Raji (cell line): ENCODE data around the gene DCAF7.

Source experiments
- POLR2A ChIP-seq: IDR thresholded peaks from 2 replicates; pipeline ENCODE4 v1.6.1; 2011; ENCODE audit warnings: low read depth, low read length, control low read depth; ENCODE audit not compliant: insufficient read depth

The DCAF7 gene

DNA sequence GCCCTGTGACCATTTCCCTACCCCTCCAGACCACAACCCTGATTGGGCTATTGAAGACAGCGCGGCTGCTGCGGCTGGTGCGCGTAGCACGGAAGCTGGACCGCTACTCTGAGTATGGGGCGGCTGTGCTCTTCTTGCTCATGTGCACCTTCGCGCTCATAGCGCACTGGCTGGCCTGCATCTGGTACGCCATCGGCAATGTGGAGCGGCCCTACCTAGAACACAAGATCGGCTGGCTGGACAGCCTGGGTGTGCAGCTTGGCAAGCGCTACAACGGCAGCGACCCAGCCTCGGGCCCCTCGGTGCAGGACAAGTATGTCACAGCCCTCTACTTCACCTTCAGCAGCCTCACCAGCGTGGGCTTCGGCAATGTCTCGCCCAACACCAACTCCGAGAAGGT is 14.6 kb upstream of the DCAF7 start:
- TF ChIP-seq POLR2A: no peak

- no peak for TF ChIP-seq POLR2A
Observed at GRCh38 chr17:63537001-63537400, 13.3 kb upstream of the DCAF7 start.

GRCh38 chr17:63537991-63538692 is 12.1 kb upstream of the DCAF7 start:
- no peak for TF ChIP-seq POLR2A

GRCh38 chr17:63538693-63539595 is 11.3 kb upstream of the DCAF7 start:
- TF ChIP-seq POLR2A: no peak

- TF ChIP-seq POLR2A: no peak
Observed at GRCh38 chr17:63540590-63540989, 9.7 kb upstream of the DCAF7 start.

DNA sequence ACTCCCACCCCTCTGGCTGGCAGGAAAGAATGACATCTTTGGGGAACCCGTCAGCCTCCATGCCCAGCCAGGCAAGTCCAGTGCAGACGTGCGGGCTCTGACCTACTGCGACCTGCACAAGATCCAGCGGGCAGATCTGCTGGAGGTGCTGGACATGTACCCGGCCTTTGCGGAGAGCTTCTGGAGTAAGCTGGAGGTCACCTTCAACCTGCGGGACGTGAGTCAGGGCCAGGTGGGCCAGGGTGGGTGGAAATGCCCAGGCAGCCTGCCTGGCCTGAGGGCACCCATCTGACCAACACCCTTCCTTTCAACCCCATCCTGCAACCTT is 8.1 kb upstream of the DCAF7 start:
- TF ChIP-seq POLR2A: no peak

DNA sequence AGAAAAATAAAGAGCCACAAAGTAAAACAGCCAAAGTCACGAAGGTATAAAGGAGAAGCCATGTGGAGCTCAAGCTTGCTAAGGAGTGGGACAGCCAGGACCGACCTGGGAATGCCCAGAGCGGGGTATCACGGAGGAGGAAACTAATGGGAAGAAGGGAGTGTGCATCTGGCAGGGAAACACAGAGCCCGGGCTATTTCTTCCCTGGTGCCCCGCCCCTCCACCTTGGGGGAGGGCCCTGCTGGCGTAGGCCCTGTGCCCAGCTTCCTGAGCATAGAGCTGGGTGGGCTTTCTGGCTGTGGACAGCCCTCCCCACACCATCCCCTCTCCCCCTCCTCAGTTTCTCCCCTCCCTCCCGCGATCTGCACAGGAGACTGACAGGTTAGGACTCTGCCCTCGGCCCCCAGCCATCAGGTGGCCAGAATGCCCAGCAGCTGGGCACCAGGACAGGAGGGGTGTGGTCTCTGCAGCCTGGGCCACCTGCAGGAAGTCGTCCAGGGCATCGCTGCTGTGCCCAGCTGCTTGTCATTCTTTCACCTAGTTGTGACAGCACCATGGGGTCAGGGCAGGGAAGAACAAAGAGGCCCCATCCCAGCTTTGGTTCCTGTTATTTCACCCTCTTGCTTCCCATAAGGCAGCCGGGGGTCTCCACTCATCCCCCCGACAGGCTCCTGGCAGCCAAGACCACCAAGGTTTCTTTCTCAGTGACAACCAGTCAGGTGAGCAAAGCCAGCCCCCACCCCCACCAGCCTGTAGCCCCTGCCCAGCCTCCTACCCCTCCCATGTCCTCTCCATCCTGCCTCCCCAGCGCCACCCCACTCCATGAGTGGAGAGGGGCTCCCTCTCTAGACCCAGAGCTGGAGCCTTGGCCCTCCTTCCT is 7.1 kb upstream of the DCAF7 start:
- TF ChIP-seq POLR2A: no peak

DNA sequence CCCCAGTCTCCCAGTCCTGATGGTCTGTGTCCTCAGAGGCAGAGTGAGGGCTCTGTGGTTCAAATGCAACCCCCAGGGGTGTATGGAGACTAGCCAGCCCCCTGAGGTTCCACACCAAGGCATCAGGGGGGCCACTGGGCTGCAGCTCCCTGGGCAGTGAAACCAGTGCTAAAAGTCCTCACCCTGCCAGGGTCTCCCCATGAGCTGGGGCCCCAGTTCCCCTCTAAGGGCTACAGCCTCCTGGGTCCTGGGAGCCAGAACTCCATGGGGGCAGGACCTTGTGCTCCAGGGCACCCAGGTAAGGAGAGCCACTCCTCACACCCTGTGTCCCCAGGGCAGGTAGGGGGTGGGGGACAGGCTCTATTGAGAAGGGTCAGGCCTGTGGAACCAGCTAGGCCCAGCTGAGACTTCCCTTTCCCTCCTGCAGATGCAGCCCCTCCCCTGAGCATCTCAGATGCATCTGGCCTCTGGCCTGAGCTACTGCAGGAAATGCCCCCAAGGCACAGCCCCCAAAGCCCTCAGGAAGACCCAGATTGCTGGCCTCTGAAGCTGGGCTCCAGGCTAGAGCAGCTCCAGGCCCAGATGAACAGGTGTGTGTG is 6.4 kb upstream of the DCAF7 start:
- TF ChIP-seq POLR2A: no peak

DNA sequence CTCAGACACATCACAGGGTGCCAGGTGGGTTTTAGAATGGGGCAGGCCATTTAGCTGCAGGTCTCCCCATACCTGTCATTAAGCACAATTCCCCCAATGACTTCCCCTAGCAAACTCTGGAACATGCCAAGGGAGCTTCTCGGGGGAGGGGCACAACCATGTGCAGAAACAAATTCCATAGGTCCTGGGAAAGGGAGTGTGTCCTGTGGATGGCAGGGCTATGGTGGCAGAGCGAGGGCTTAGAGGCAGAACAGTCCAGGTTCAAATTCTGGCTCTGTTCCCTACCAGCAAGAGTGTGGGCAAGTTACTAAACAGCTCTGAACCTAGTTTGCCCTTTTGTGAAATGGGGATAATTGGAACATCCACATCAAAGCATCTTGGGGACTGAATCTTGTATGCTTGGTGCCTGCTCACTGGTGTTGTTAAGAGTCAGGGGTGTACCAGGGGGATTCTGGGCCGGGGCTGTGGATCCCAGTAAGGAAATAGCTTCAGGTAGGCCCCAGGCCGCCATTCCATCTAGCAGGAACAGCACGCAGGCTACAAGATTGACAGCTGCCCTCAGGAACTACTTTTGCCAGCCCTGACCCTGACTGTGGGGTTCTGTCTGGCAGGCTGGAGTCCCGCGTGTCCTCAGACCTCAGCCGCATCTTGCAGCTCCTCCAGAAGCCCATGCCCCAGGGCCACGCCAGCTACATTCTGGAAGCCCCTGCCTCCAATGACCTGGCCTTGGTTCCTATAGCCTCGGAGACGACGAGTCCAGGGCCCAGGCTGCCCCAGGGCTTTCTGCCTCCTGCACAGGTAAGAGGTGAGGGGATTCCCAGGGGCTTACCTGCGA is 5.6 kb upstream of the DCAF7 start:
- no peak for TF ChIP-seq POLR2A

DNA sequence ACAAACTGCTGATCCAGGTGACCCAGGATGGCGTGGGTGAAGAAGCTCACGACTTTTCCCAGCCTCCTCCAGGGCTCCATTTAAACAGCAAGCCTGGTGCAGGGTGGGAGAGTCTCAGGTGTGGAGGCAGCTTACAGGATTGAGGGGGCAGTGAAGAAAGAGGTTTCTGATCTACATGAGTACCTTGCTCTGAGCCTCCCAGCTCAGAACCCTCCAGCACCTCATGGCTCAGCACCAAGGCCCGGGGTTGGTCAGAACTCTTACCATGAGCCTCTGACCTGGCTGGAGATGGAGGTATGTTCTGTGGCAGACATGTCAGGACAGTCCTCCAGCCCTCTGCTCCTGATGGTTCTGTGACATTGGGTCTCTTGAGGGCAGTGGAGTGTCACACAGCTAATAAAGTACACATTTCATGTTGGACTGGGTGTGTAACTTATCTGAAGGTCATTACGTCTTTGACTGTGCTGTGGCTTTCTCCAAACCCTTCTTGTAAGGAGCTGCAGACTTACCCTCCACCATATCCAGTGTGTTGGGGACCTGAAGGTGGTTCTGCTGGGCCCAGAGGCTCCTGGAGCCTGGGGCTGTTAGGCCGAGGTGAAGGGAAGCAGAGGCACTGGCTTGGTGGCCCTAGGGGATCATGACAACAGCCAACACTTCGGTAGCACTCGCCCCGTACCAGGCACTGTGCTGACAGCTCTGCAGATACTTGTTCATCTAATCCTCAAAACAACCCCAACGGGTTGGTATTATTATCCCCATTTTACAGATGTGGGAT is 3.8 kb upstream of the DCAF7 start:
- no peak for TF ChIP-seq POLR2A

DNA sequence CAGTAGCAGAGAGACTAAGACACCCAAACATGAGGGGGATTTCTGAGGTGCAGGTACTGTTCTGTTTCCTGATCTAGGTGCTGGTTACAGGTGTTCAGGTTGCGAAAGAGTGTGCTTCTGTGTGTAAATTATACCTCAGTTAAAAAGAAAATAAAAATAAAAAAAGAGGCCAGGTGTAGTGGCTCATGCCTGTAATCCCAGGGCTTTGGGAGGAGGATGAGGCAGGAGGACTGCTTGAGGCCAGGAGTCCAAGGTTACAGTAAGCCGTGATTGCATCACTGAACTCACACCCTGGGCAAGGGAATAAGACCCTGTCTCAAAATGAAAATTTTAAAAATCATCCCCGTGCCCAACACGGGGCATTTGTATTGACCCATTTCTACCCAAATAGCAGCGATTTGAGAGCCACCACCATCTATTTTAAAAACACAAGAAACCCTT is 3.2 kb upstream of the DCAF7 start:
- TF ChIP-seq POLR2A: no peak

DNA sequence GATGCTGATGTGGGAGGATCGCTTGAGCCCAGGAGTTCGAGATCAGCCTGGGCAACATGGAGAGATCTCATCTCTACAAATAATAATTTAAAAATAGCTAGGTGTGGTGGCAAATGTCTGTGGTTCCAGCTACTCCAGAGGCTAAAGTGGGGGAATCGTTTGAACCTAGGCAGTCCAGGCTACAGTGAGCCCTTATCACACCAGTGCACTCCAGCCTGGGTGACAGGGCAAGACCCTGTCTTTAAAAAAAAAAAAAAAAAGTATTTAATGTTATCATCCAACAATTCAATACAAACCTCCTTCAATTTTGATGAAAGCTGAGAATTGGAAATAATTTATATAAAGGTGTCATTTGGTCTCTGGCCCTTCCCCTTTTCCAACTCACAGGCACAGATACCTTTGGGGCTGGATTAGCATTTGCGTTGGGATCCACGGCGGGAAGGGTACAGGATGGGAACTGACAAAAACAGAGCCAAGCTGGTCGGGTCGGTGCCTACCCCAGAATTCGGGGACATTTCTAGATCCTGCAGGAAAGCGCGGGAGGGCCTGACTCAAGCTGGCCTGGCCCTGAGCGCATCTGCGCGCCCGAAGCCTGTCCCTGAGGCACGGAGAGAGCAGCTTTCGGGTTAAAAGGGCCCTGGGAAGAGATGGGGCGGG is 860 bp upstream of the DCAF7 start:
- TF ChIP-seq POLR2A: no peak
